Measurements from ENCODE around the gene MTARC2. TPM values are rescaled to one million over a fixed set of nuclear protein-coding genes. Genes with fewer than 3 reads are reported as not detected.
A peak's percentile ranks its signal among the peaks of the same experiment; 100 is the strongest.

MTARC2 gene
- total and polyA plus RNA-seq, 2 donors from 2014 or later, result 28.6 to 95.2 TPM

GRCh38 chr1:220772846-220773245 is 24.7 kb downstream of the MTARC2 start:
- Histone ChIP-seq H3K36me3 (ENCODE audit: control insufficient read depth in 2 of 3, insufficient read depth in 3 of 3, low read length in 3 of 3) (peaks cover 0 to 51% (median 22%) of the 10 kb centered on the region in 3 donors), H3K4me1 (ENCODE audit: control insufficient read depth in 2 of 3, insufficient read depth in 2 of 3, low read depth in 1 of 3, low read length in 3 of 3) (peaks cover 0 to 8% (median 2%) of the 10 kb centered on the region in 3 donors), H3K27ac (ENCODE audit: low read depth in 2 of 2, low read length in 2 of 2) (no peak overlapping the region), H3K9ac (ENCODE audit: low read length in 3 of 3) (no peak overlapping the region), H3K9me3 (ENCODE audit: control insufficient read depth in 2 of 3, insufficient read depth in 1 of 3, low read length in 3 of 3) (no peaks in the 10 kb centered on the region), H3K4me3 (ENCODE audit: low read length in 3 of 3) (no peak overlapping the region), H3K27me3 (ENCODE audit: control insufficient read depth, insufficient read depth, low read length) (no peaks in the 10 kb centered on the region)
- DNase-seq, result no peak
- no peak for TF ChIP-seq CTCF (IDR thresholded peaks at IDR 0.05; ENCODE audit: borderline replicate concordance, extremely low read depth, insufficient read depth)
- intact Hi-C loops (cut with DNase I), result no loop called here
- FAIRE-seq, result no peak

DNA sequence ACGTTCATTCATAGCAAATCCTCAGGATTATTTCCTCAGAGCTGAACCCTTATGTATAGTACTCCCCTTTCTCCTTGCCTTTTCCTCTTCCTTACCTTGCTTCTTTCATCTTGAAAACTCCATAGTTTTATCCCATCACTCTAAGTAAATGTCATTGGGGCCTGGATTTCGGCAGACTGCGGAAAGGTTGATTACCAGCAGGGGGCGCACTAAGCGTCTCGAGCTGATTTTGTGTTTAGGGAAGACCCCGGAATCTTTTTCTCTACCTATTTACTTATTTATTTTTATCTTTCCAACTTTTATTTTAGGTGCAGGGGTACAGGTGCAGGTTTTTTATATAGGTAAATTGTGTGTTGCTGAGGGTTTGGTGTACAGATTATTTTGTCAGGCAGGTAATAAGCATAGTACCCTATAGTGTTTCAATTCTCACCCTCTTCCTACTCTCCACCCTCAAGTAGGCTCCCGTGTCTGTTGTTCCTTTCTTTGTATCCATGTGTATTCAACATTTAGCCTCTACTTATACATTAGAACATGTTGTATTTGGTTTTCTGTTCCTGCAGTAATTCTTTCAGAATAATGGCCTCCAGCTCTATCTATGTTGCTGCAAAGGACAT is 27.2 kb downstream of the MTARC2 start:
- TF ChIP-seq CTCF (IDR thresholded peaks at IDR 0.05; ENCODE audit: borderline replicate concordance, extremely low read depth, insufficient read depth), result peak; percentile 63
- peak in 1 of 5 donors; percentile 35 for DNase-seq
- Histone ChIP-seq H3K4me3 (ENCODE audit: low read length in 3 of 3) (no peak overlapping the region), H3K36me3 (ENCODE audit: control insufficient read depth in 2 of 3, insufficient read depth in 3 of 3, low read length in 3 of 3) (peaks cover 0 to 31% (median 17%) of the 10 kb centered on the region in 3 donors), H3K9ac (ENCODE audit: low read length in 3 of 3) (no peak overlapping the region), H3K4me1 (ENCODE audit: control insufficient read depth in 2 of 3, insufficient read depth in 2 of 3, low read depth in 1 of 3, low read length in 3 of 3) (no peaks in the 10 kb centered on the region), H3K27me3 (ENCODE audit: control insufficient read depth, insufficient read depth, low read length) (no peaks in the 10 kb centered on the region), H3K27ac (ENCODE audit: low read depth in 2 of 2, low read length in 2 of 2) (no peak overlapping the region), H3K9me3 (ENCODE audit: control insufficient read depth in 2 of 3, insufficient read depth in 1 of 3, low read length in 3 of 3) (no peaks in the 10 kb centered on the region)
- intact Hi-C loops (cut with DNase I), result no loop called here
- no peak for FAIRE-seq

DNA sequence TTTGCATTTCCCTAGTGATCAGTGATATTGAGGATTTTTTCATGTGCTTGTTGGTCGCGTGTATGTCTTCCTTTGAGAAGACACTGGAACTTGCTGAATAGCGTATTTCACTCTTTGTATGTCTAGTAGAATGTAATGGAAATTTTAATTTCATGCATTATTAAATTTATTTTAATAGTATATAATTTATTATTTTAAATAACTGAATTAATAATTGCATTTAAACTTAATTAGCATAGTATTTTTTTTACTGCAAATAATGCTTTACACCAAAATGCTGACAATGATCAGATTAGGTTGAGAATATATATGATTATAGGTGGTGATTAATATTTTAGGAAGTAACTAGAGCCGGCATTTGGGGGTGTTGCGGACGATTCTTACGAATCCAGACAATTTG is 28.1 kb downstream of the MTARC2 start:
- Histone ChIP-seq H3K4me1 (ENCODE audit: control insufficient read depth in 2 of 3, insufficient read depth in 2 of 3, low read depth in 1 of 3, low read length in 3 of 3) (no peaks in the 10 kb centered on the region), H3K27me3 (ENCODE audit: control insufficient read depth, insufficient read depth, low read length) (no peaks in the 10 kb centered on the region), H3K9me3 (ENCODE audit: control insufficient read depth in 2 of 3, insufficient read depth in 1 of 3, low read length in 3 of 3) (no peaks in the 10 kb centered on the region), H3K4me3 (ENCODE audit: low read length in 3 of 3) (no peak overlapping the region), H3K36me3 (ENCODE audit: control insufficient read depth in 2 of 3, insufficient read depth in 3 of 3, low read length in 3 of 3) (peaks cover 0 to 23% (median 16%) of the 10 kb centered on the region in 3 donors), H3K27ac (ENCODE audit: low read depth in 2 of 2, low read length in 2 of 2) (no peak overlapping the region), H3K9ac (ENCODE audit: low read length in 3 of 3) (no peak overlapping the region)
- intact Hi-C loops (cut with DNase I), result no loop called here
- DNase-seq (no peak), FAIRE-seq (no peak)
- no peak for TF ChIP-seq CTCF (IDR thresholded peaks at IDR 0.05; ENCODE audit: borderline replicate concordance, extremely low read depth, insufficient read depth)
